DMS 273 (cell line): Measurements from ENCODE around the gene MESD.

ENCODE experiments used
- DNase-seq: peaks from one replicate; lab custom pipeline; 2025; ENCODE audit not compliant: unreplicated experiment; lab: John Stamatoyannopoulos, UW

The MESD gene

GRCh38 chr15:80989518-80990478 lies at the start of gene MESD:
Gene MESD (minus strand): TSS chr15:80989819. CDS start chr15:80989791, 28 bp downstream.
- peak; percentile 96 for DNase-seq

- DNase-seq: no peak
Observed at GRCh38 chr15:81038975-81039607, 49.5 kb upstream of the MESD start.

GRCh38 chr15:81037952-81038743 lies 48.5 kb upstream of the MESD start:
- DNase-seq: no peak

DNA sequence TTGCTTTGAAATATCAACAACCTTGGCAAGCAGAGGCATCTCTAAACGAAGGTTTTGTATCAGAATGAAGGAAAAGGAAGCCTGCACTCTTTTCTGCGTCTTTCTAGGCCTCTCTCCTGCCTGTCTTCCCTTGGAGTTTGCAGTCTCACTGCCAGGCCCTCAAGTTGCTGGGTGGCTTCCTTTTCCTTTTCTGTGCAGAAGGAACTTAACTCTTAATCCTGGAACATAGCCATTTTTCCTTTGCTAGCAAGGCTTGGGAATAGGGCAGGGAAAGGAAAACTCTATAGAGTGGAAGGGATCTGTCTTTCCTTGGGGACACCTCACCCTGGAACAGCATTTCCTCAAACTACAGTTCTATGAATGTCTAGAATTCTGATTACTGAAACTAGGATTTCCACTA lies 43.9 kb upstream of the MESD start:
- no peak for DNase-seq

GRCh38 chr15:81032818-81033217 lies 43.2 kb upstream of the MESD start:
- no peak for DNase-seq

DNA sequence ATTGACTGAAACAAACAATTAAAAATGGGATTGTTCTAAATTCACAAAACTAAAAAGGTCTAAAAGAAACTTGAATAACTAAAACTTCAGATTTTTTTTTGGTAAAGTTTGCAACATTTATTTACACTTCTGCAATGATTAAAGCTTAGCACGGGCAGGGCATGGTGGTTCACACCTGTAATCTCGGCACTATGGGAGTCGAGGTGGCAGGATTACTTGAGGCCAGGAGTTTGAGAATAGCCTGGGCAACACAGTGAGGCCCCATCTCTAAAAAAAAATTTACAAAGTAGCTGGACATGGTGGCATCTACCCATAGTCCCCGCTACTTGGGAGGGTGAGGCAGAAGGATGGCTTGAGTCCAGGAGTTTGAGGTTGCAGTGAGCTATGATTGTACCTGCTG lies 42.7 kb upstream of the MESD start:
- DNase-seq: no peak

- no peak for DNase-seq
Observed at GRCh38 chr15:81031203-81031602, 41.6 kb upstream of the MESD start.

- no peak for DNase-seq
Observed at GRCh38 chr15:81030301-81030750, 40.7 kb upstream of the MESD start.

DNA sequence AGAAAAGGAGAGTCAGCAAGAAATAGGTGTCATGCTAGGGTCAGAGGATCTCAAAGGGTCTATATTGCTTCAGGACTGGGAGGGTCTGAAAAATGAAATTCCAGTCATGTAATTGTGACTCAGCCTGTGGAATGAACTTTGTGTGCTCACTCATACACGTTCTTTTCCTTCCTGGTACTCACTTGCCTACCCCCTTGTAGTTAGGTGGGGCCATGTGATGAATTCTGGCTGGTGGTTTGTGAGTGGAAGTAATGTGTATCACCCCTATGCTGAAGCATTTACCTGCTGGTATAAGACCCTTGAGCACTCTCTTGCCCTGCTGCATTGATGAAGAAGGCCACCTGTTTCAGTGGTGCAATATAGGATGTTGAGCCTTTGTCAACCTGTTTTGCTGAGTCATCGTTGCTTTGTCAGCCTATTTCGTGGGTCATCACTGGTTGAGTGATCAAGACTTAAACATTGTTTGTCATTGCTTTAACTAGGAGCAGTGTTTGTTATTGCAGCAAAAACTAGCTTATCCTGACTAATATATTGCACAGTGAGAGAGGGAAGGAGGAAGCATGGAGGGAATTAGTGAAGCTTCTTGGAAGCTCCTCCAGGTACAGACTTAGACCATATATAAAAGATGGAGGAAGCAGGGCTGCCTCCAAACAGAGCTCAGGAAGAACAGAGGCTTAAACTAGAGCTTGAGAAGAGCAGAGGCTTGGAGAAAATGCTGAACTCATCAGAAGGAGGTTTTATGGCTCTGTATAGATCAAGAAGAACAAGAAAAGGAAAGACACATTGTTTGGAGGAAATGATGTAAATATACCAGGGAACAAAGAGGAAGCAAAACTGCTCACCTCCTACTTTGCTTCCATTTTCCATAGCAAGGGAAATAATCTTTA lies 40.0 kb upstream of the MESD start:
- DNase-seq: no peak

DNA sequence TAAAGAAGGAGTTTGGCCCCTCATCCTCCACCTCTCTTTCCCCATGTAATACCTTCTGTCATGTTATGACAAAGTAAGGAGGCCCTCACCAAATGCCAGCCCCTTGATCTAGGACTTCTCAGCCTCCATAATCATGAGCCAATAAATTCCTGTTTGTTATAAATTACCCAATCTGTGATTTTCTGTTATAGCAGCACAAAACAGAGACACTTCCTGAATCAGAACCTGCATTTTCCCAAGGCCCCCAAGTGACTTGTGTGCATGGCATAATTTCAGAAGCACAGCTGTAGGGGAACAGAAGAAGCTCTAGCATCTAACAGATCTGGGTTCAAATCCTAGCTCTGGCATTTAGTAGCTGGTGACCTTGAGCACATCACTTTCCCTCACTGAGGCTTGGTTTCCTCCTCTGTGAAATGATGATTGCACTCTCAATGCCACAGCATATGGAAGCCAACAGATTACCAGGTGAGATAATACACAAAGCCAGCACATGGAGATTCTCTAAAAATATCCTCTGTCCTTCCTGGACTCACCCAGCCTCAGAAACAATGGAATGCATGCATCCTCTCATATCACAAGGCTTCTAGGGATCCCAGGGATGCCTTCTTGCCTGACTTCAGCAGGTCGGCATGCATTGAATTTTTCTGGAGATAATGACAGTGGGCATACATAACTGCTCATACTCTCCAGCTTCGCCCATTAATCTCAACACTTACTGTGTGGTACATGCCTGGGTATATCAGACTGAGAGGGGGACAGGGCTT lies 37.4 kb upstream of the MESD start:
- DNase-seq: no peak

- no peak for DNase-seq
Observed at GRCh38 chr15:81025721-81026370, 36.2 kb upstream of the MESD start.

GRCh38 chr15:81024936-81025335 lies 35.3 kb upstream of the MESD start:
- no peak for DNase-seq

GRCh38 chr15:81024265-81024872 lies 34.8 kb upstream of the MESD start:
- peak; percentile 49 for DNase-seq

- peak; percentile 21 for DNase-seq
Observed at GRCh38 chr15:81023483-81024264, 34.1 kb upstream of the MESD start.

DNA sequence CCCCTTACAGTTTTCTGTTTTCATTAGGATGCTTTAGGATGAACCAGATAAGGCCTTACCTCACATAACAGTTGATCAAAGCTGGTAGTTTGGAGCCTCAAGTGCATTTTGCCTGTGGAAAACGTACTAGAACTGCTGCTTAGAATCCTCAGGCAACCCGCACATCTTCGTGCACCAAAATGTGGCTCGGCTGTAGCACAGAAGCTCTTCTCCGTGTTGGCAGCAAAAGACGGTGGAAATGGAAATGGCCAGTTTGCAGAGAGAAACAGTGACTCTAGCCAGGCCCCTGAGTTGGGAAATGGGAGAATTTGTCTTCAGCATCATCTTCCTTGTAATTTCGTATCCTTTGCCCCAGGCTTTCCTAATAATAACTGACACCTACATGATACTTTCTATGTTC lies 31.7 kb upstream of the MESD start:
- DNase-seq: no peak

- no peak for DNase-seq
Observed at GRCh38 chr15:81018197-81018596, 28.6 kb upstream of the MESD start.

GRCh38 chr15:81016489-81017068 lies 27.0 kb upstream of the MESD start:
- DNase-seq: no peak
